ENCODE data around the gene CRLF2.

DNA sequence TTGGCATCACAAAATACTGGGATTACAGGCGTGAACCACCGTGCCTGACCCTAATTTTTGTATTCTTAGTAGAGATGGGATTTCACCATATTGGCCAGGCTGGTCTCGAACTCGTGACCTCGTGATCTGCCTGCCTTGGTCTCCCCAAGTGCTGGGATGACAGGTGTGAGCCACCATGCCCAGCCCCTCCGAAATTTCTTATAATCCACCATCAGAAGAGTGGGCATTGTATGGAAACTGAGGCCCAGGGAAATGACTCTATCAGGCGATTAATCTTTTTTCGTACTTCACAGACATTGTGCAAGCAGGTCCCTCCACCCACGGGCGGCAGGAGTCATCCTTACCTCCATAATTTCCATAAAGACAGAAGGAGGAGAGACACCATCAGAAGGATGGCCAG is 16.0 kb downstream of the CRLF2 start:
- TF ChIP-seq, protein P1, sequence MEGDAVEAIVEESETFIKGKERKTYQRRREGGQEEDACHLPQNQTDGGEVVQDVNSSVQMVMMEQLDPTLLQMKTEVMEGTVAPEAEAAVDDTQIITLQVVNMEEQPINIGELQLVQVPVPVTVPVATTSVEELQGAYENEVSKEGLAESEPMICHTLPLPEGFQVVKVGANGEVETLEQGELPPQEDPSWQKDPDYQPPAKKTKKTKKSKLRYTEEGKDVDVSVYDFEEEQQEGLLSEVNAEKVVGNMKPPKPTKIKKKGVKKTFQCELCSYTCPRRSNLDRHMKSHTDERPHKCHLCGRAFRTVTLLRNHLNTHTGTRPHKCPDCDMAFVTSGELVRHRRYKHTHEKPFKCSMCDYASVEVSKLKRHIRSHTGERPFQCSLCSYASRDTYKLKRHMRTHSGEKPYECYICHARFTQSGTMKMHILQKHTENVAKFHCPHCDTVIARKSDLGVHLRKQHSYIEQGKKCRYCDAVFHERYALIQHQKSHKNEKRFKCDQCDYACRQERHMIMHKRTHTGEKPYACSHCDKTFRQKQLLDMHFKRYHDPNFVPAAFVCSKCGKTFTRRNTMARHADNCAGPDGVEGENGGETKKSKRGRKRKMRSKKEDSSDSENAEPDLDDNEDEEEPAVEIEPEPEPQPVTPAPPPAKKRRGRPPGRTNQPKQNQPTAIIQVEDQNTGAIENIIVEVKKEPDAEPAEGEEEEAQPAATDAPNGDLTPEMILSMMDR (IDR thresholded peaks at IDR 0.05 in 8 of 11, conservative IDR thresholded peaks at IDR 0.05 in 3 of 11): no peak
- no peak for TF ChIP-seq POLR2A (IDR thresholded peaks at IDR 0.05)
- TF ChIP-seq POLR2AphosphoS5 (IDR thresholded peaks at IDR 0.05): no peak
